OCI-LY7 (cell line): ENCODE results near the gene PAXIP1. TPM values are rescaled to one million over a fixed set of nuclear protein-coding genes. Genes with fewer than 3 reads are reported as not detected.

Source experiments
- BruUV-seq: library from RNA; stranded (reverse); fragments of 400-500 nt; replicated peaks from 2 replicates; lab custom pipeline; 2021; lab: Mats Ljungman, UMichigan
- CTCF ChIA-PET: fragments of 300-600 bp; sonication (Branson Sonifier 250); formaldehyde crosslinking; loops from one replicate; lab custom pipeline; 2022; ENCODE audit warnings: antibody characterized with exemption; ENCODE audit not compliant: unreplicated experiment; lab: Charles Lee
- POLR2A ChIA-PET: fragments of 300-600 bp; sonication (Branson Sonifier 250); formaldehyde crosslinking; loops from one replicate; lab custom pipeline; 2022; ENCODE audit warnings: antibody characterized with exemption; lab: Charles Lee
- DNase-seq: peaks from one replicate; pipeline ENCODE4 v3.0.0-alpha.2; 2015; ENCODE audit warnings: low spot score
- H2AFZ ChIP-seq: fragments of 200-600 bp; sonication (generic), shearing (Covaris generic); 2 replicates; pipeline ENCODE4 v1.6.1; 2014; ENCODE audit warnings: mild to moderate bottlenecking, antibody characterized with exemption, low read length, moderate library complexity
- H3K27ac ChIP-seq: fragments of 200-600 bp; sonication (generic); 2 replicates; pipeline ENCODE4 v1.5.1; 2014; ENCODE audit warnings: mixed run types, low read depth, mild to moderate bottlenecking, moderate library complexity, low read length, inconsistent platforms; ENCODE audit not compliant: poor library complexity, severe bottlenecking
- H3K36me3 ChIP-seq: fragments of 200-600 bp; sonication (generic); 2 replicates; pipeline ENCODE4 v1.6.1; 2014; ENCODE audit warnings: mild to moderate bottlenecking, antibody characterized with exemption, low read length, moderate library complexity, mixed read lengths; ENCODE audit not compliant: insufficient read depth
- H3K4me1 ChIP-seq: fragments of 200-600 bp; sonication (generic); 2 replicates; pipeline ENCODE4 v1.5.1; 2014; ENCODE audit warnings: mild to moderate bottlenecking, low read length; ENCODE audit not compliant: insufficient read depth, poor library complexity, severe bottlenecking
- H3K4me2 ChIP-seq: fragments of 200-600 bp; sonication (generic); 2 replicates; pipeline ENCODE4 v1.6.1; 2014; ENCODE audit warnings: mild to moderate bottlenecking, low read length
- H3K4me3 ChIP-seq: fragments of 200-600 bp; sonication (generic); 2 replicates; pipeline ENCODE4 v1.5.1; 2014; ENCODE audit warnings: mild to moderate bottlenecking, low read depth, low read length; ENCODE audit not compliant: poor library complexity, severe bottlenecking
- H3K79me2 ChIP-seq: fragments of 200-600 bp; sonication (generic); 2 replicates; pipeline ENCODE4 v1.6.1; 2016; ENCODE audit warnings: low read depth, mild to moderate bottlenecking, low read length, moderate library complexity, mixed read lengths; ENCODE audit not compliant: insufficient read depth
- H3K9me2 ChIP-seq: fragments of 200-600 bp; sonication (generic); 2 replicates; pipeline ENCODE4 v1.6.1; 2016; ENCODE audit warnings: mild to moderate bottlenecking, low read length, mixed read lengths; ENCODE audit not compliant: insufficient read depth
- H3K9me3 ChIP-seq: fragments of 200-600 bp; sonication (generic); 2 replicates; pipeline ENCODE4 v1.6.1; 2014; ENCODE audit warnings: mild to moderate bottlenecking, mixed run types, low read length, mixed read lengths
- H4K20me1 ChIP-seq: fragments of 200-600 bp; sonication (generic); 2 replicates; pipeline ENCODE4 v1.6.1; 2014; ENCODE audit warnings: mild to moderate bottlenecking, antibody characterized with exemption, low read length, moderate library complexity, mixed read lengths; ENCODE audit not compliant: insufficient read depth
- EZH2phosphoT487 ChIP-seq: fragments of 200-600 bp; sonication (generic); IDR thresholded peaks from 2 replicates; pipeline ENCODE4 v1.6.1; 2018; ENCODE audit warnings: low read depth, borderline replicate concordance, mild to moderate bottlenecking, mixed run types, antibody characterized with exemption, low read length, moderate library complexity, mixed read lengths
- intact Hi-C: fragments of 100-400 bp; cut with micrococcal nuclease; formaldehyde crosslinking; loops from one replicate; pipeline ENCODE4 v1.10.0; 2022; ENCODE audit not compliant: unreplicated experiment
- total RNA-seq, 2 experiments: library from RNA; depleted of rRNA in 1 of 2; stranded (reverse); fragments of >200 nt in 1 of 2; shearing (Covaris generic) in 1 of 2; gene quantifications; 2 replicates each; pipeline ENCODE4 v1.2.3, GENCODE V29; 2014 to 2022
- TF ChIP-seq, protein P1 (sequence below): fragments of 200-600 bp; sonication (generic); conservative IDR thresholded peaks from 2 replicates; pipeline ENCODE4 v1.5.1; 2014; ENCODE audit warnings: mild to moderate bottlenecking, antibody characterized with exemption, low read length, moderate library complexity, mixed read lengths

PAXIP1 gene
- total RNA-seq, 2 experiments from 2014 or later, result 27.4 to 33.0 TPM

DNA sequence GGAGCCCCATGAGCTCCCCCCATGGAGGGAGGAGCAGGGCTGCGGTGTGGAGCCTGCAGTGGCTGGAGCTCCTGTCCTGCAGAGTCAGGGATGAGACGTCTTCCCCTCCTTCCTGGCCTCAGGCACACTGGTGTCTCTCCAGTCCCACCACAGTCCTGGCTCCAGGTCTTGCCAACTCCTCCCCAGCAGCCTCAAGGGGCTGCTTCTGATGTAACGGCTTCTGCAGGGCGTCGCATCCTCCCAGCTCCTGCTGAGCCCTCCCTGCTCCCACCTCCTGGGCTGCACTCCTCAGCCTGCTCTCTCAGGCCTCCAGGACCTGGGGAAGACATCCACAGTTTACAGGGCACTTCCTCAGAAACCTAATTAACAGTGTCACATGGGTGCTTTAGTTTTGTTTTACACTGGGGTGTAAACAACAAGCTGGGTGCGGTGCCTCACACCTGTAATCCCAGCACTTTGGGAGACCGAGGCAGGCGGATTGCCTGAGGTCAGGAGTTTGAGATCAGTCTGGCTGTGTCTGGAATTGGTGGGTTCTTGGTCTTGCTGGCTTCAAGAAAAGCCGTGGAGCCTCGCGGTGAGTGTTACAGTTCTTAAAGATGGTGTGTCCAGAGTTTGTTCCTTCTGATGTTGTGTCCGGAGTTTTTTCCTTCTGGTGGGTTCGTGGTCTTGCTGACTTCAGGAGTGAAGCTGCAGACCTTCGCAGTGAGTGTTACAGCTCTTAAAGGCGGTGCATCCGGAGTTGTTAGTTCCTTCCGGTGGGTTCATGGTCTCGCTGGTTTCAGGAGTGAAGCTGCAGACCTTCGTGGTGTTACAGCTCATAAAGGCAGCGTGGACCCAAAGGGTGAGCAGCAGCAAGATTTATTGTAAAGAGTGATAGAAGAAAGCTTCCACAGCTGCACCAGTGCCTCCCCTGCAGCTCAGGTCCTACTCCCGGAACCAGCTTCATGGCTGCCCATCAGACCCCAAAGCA is 95.0 kb downstream of the PAXIP1 start:
- intact Hi-C loops, result no loop called here
- Histone ChIP-seq H3K4me2 (no peak overlapping the region), H3K4me3 (no peak overlapping the region), H4K20me1 (no peaks in the 10 kb centered on the region), H3K36me3 (no peaks in the 10 kb centered on the region), H3K9me3 (no peaks in the 10 kb centered on the region), H3K27ac (no peak overlapping the region), H3K9me2 (no peaks in the 10 kb centered on the region), H3K79me2 (no peaks in the 10 kb centered on the region), H2AFZ (no peak overlapping the region), H3K4me1 (no peaks in the 10 kb centered on the region)
- ChIA-PET CTCF (no interaction called here), POLR2A (no interaction called here)
- no TSS peak for BruUV-seq
- no peak for TF ChIP-seq EZH2phosphoT487
- TF ChIP-seq, protein P1, sequence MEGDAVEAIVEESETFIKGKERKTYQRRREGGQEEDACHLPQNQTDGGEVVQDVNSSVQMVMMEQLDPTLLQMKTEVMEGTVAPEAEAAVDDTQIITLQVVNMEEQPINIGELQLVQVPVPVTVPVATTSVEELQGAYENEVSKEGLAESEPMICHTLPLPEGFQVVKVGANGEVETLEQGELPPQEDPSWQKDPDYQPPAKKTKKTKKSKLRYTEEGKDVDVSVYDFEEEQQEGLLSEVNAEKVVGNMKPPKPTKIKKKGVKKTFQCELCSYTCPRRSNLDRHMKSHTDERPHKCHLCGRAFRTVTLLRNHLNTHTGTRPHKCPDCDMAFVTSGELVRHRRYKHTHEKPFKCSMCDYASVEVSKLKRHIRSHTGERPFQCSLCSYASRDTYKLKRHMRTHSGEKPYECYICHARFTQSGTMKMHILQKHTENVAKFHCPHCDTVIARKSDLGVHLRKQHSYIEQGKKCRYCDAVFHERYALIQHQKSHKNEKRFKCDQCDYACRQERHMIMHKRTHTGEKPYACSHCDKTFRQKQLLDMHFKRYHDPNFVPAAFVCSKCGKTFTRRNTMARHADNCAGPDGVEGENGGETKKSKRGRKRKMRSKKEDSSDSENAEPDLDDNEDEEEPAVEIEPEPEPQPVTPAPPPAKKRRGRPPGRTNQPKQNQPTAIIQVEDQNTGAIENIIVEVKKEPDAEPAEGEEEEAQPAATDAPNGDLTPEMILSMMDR, result no peak
- DNase-seq, result no peak

DNA sequence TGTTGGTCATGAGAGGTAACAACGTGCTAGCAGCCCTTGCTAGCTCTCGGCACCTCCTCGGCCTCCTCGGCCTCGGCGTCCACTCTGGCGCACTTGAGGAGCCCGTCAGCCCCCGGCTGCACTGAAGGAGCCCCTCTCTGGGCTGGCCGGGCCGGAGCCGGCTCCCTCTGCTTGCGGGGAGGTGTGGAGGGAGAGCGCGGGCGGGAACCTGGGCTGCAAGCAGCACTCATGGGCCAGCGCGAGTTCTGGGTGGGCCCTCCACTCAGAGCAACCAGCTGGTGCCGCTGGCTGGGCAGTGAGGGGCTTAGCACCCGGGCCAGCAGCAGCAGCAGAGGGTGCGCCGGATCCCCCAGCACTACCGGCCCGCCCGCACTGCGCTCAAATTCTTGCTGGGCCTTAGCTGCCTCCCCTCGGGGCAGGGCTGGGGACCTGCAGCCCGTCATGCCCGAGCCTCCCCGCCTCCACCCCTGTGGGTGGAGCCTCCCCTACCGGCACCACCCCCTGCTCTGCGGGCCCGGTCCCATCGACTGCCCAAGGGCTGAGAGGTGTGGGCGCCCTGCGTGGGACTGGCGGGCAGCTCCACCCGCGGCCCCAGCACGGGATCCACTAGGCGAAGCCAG is 96.1 kb downstream of the PAXIP1 start:
- Histone ChIP-seq H3K4me2 (no peak overlapping the region), H3K27ac (no peak overlapping the region), H4K20me1 (no peaks in the 10 kb centered on the region), H3K36me3 (no peaks in the 10 kb centered on the region), H3K4me1 (no peaks in the 10 kb centered on the region), H3K9me2 (no peaks in the 10 kb centered on the region), H2AFZ (no peak overlapping the region), H3K4me3 (no peak overlapping the region), H3K79me2 (no peaks in the 10 kb centered on the region), H3K9me3 (no peaks in the 10 kb centered on the region)
- POLR2A ChIA-PET, result no interaction called here
- intact Hi-C loops, result no loop called here
- CTCF ChIA-PET, result no interaction called here
- TF ChIP-seq EZH2phosphoT487, result no peak
- TF ChIP-seq, protein P1, result no peak
- no TSS peak for BruUV-seq
- no peak for DNase-seq

DNA sequence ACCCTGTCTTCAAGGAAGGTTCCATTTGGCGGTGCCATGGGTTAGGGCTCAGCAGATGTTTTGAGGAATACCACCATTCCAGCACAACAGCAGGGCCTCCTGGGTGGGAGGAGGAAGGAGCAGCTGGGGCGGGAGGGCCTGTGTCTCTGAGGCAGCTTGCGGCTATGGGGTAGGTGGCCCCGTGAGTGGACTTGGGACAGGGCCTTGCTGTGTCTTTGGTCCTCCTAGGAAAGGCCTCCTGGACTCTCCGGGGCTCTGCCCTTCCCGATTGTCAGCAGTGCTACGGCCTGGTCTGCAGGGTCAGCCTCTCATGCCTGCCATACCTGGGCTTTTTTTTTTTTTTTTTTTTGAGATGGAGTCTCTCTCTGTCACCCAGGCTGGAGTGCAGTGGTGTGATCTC is 96.7 kb downstream of the PAXIP1 start:
- no peak overlapping the region for H3K4me2 ChIP-seq
- H3K9me2 ChIP-seq, result no peaks in the 10 kb centered on the region
- H3K4me3 ChIP-seq, result no peak overlapping the region
- BruUV-seq, result no TSS peak
- H4K20me1 ChIP-seq, result no peaks in the 10 kb centered on the region
- H3K4me1 ChIP-seq, result no peaks in the 10 kb centered on the region
- intact Hi-C loops, result no loop called here
- ChIA-PET CTCF (no interaction called here), POLR2A (no interaction called here)
- no peak for TF ChIP-seq EZH2phosphoT487
- TF ChIP-seq, protein P1, result no peak
- no peaks in the 10 kb centered on the region for H3K9me3 ChIP-seq
- H3K79me2 ChIP-seq, result no peaks in the 10 kb centered on the region
- no peak overlapping the region for H2AFZ ChIP-seq
- H3K27ac ChIP-seq, result no peak overlapping the region
- no peak for DNase-seq
- no peaks in the 10 kb centered on the region for H3K36me3 ChIP-seq
